HCT116 (cell line): ENCODE data around the gene CUX1. TPM values are rescaled to one million over a fixed set of nuclear protein-coding genes. Genes with fewer than 3 reads are reported as not detected.

Source experiments
- ATAC-seq: fragments of 200-7000 bp; cut with Tn5 transposase; 2 replicates; pipeline ENCODE4 v1.9.1; 2020; ENCODE audit warnings: mild to moderate bottlenecking, moderate library complexity
- BruUV-seq: library from RNA; stranded (reverse); fragments of 400-500 nt; replicated peaks from 2 replicates; lab custom pipeline; 2021; lab: Mats Ljungman, UMichigan
- CTCF ChIA-PET: fragments of 300-600 bp; sonication (Branson Sonifier 250); formaldehyde crosslinking; loops from one replicate; lab custom pipeline; 2021; ENCODE audit warnings: antibody characterized with exemption; lab: Charles Lee
- POLR2A ChIA-PET: fragments of 300-600, 350-600 bp; sonication (Branson Sonifier 250); formaldehyde crosslinking; loops from one replicate; lab custom pipeline; 2021; ENCODE audit warnings: antibody characterized with exemption; lab: Charles Lee
- RAD21 ChIA-PET, 2 experiments: fragments of 300-600 bp; sonication (Branson Sonifier 250); formaldehyde crosslinking; loops; one replicate each; lab custom pipeline; 2023; ENCODE audit warnings: low total read pairs in 2 of 2; ENCODE audit not compliant: uncharacterized antibody in 2 of 2, unreplicated experiment in 2 of 2, low non-redundant PET in 1 of 2; lab: Charles Lee
- DNase-seq: peaks from one replicate; pipeline ENCODE4 v3.0.0-alpha.2; 2010; ENCODE audit warnings: low read depth, low spot score
- H2AFZ ChIP-seq: fragments of 200-600 bp; shearing (Covaris generic), sonication (generic); 2 replicates; pipeline ENCODE4 v1.6.1; 2017; ENCODE audit warnings: low read depth, mixed run types, mixed read lengths, antibody characterized with exemption, low read length; ENCODE audit not compliant: poor library complexity, severe bottlenecking
- H3K27ac ChIP-seq: 2 replicates; pipeline ENCODE4 v1.5.1; 2012; ENCODE audit warnings: low read depth, low read length
- H3K27me3 ChIP-seq: fragments of 200-600 bp; sonication (generic); 2 replicates; pipeline ENCODE4 v1.6.1; 2016; ENCODE audit warnings: mixed run types, low read length, mixed read lengths; ENCODE audit not compliant: insufficient read depth
- H3K36me3 ChIP-seq, 2 experiments: fragments of 200-500 bp in 1 of 2; fragments of 200-600 bp in 1 of 2; sonication (Bioruptor generic) in 1 of 2; sonication (generic) in 1 of 2; 2 replicates each; pipeline versions ENCODE4 v1.5.1 to v1.6.1; 2014 to 2016; ENCODE audit warnings: low read length in 2 of 2, inconsistent platforms in 1 of 2, mixed read lengths in 1 of 2, mixed run types in 1 of 2; ENCODE audit not compliant: insufficient read depth in 2 of 2, control insufficient read depth in 1 of 2
- H3K4me1 ChIP-seq, 2 experiments: fragments of 200-600 bp in 1 of 2; sonication (generic) in 1 of 2; 2 replicates each; pipeline versions ENCODE4 v1.5.1 to v1.6.1; 2012 to 2017; ENCODE audit warnings: low read length in 2 of 2, inconsistent platforms in 1 of 2, mild to moderate bottlenecking in 1 of 2, mixed read lengths in 1 of 2, mixed run types in 1 of 2, moderate library complexity in 1 of 2; ENCODE audit not compliant: insufficient read depth in 2 of 2, control insufficient read depth in 1 of 2
- H3K4me2 ChIP-seq: fragments of 200-600 bp; sonication (generic); 2 replicates; pipeline ENCODE4 v1.6.1; 2017; ENCODE audit warnings: mixed run types, low read length, mixed read lengths
- H3K4me3 ChIP-seq, 2 experiments: fragments of 200-600 bp in 1 of 2; sonication (generic) in 1 of 2; replicated peaks in 1 of 2; 2 replicates each; pipeline ENCODE4 v1.5.1; 2011 to 2016; ENCODE audit warnings: low read length in 2 of 2, control low read depth in 1 of 2, low read depth in 1 of 2, mild to moderate bottlenecking in 1 of 2, mixed read lengths in 1 of 2, mixed run types in 1 of 2
- H3K79me2 ChIP-seq: fragments of 200-600 bp; sonication (generic); 2 replicates; pipeline ENCODE4 v1.6.1; 2017; ENCODE audit warnings: mild to moderate bottlenecking, mixed run types, low read length, moderate library complexity, mixed read lengths; ENCODE audit not compliant: insufficient read depth
- H3K9ac ChIP-seq: fragments of 200-600 bp; sonication (generic); 2 replicates; pipeline ENCODE4 v1.6.1; 2016; ENCODE audit warnings: low read length, mixed read lengths
- H3K9me2 ChIP-seq: fragments of 200-600 bp; sonication (generic), shearing (Covaris generic); 2 replicates; pipeline ENCODE4 v1.6.1; 2017; ENCODE audit warnings: mixed run types, mild to moderate bottlenecking, moderate library complexity; ENCODE audit not compliant: insufficient read depth
- H3K9me3 ChIP-seq, 2 experiments: fragments of 200-500 bp in 1 of 2; fragments of 200-600 bp in 1 of 2; sonication (Bioruptor generic) in 1 of 2; sonication (generic) in 1 of 2; 2 replicates each; pipeline ENCODE4 v1.6.1; 2014 to 2017; ENCODE audit warnings: low read length in 2 of 2, mixed read lengths in 2 of 2, inconsistent platforms in 1 of 2, low read depth in 1 of 2, mild to moderate bottlenecking in 1 of 2, mixed run types in 1 of 2, moderate library complexity in 1 of 2; ENCODE audit not compliant: control insufficient read depth in 1 of 2, insufficient read depth in 1 of 2
- H4K20me1 ChIP-seq: fragments of 200-600 bp; sonication (generic), shearing (Covaris generic); 2 replicates; pipeline ENCODE4 v1.6.1; 2017; ENCODE audit warnings: mixed run types, mild to moderate bottlenecking, moderate library complexity; ENCODE audit not compliant: insufficient read depth
- CBX3 ChIP-seq: IDR thresholded peaks from 2 replicates; pipeline ENCODE4 v1.6.1; 2012; ENCODE audit warnings: low read depth
- EGR1 ChIP-seq: IDR thresholded peaks from 2 replicates; pipeline ENCODE4 v1.6.1; 2012; ENCODE audit warnings: low read depth
- EZH2phosphoT487 ChIP-seq: fragments of 200-600 bp; IDR thresholded peaks from 2 replicates; pipeline ENCODE4 v1.6.1; 2018; ENCODE audit warnings: antibody characterized with exemption, borderline replicate concordance
- FOSL1 ChIP-seq: IDR thresholded peaks from 2 replicates; pipeline ENCODE4 v1.6.1; 2012; ENCODE audit warnings: low read depth
- POLR2A ChIP-seq: IDR thresholded peaks from 2 replicates; pipeline ENCODE4 v1.7.0; 2011; ENCODE audit warnings: borderline replicate concordance; ENCODE audit not compliant: insufficient read depth, insufficient read length; ENCODE audit errors: extremely low read depth
- RAD21 ChIP-seq: IDR thresholded peaks from 2 replicates; pipeline ENCODE4 v1.6.1; 2012; ENCODE audit warnings: low read depth, mild to moderate bottlenecking
- SIN3A ChIP-seq: IDR thresholded peaks from 2 replicates; pipeline ENCODE4 v1.6.1; 2012; ENCODE audit warnings: low read depth
- SRF ChIP-seq: IDR thresholded peaks from 2 replicates; pipeline ENCODE4 v1.6.1; 2012; ENCODE audit warnings: low read depth
- ZFX ChIP-seq: fragments of 450-650 bp; IDR thresholded peaks from 2 replicates; pipeline ENCODE4 v1.6.1; 2017
- ZNF274 ChIP-seq: fragments of 200-500 bp; sonication (Bioruptor generic); IDR thresholded peaks from 2 replicates; pipeline ENCODE4 v1.6.1; 2014; ENCODE audit warnings: mild to moderate bottlenecking, low read depth, low read length, inconsistent platforms
- intact Hi-C: fragments of 100-400 bp; cut with micrococcal nuclease; formaldehyde crosslinking; loops from 2 replicates; pipeline ENCODE4 v1.10.0; 2022
- total RNA-seq: library from RNA; stranded (reverse); gene quantifications from one replicate; pipeline ENCODE4 v1.2.1, GENCODE V29; 2021; ENCODE audit not compliant: unreplicated experiment
- TF ChIP-seq, protein P1 (sequence below): IDR thresholded peaks from 2 replicates; pipeline ENCODE4 v1.6.1; 2012
- TF ChIP-seq, protein P2 (sequence below): IDR thresholded peaks from 2 replicates; pipeline ENCODE4 v1.6.1; 2012
- TF ChIP-seq, protein P3 (sequence below), 3 experiments: fragments of 200-600 bp in 1 of 3; sonication (generic) in 1 of 3; IDR thresholded peaks in 2 of 3; conservative IDR thresholded peaks in 1 of 3; 2 replicates each; pipeline ENCODE4 v1.5.1; 2012 to 2017; ENCODE audit warnings: low read depth in 2 of 3, low read length in 2 of 3, antibody characterized with exemption in 1 of 3, borderline replicate concordance in 1 of 3, control low read depth in 1 of 3, mild to moderate bottlenecking in 1 of 3, mixed read lengths in 1 of 3, mixed run types in 1 of 3, moderate library complexity in 1 of 3; ENCODE audit not compliant: insufficient read depth in 1 of 3

The CUX1 gene
- total RNA-seq, 1 experiment from 2014 or later, result 68.9 TPM

DNA sequence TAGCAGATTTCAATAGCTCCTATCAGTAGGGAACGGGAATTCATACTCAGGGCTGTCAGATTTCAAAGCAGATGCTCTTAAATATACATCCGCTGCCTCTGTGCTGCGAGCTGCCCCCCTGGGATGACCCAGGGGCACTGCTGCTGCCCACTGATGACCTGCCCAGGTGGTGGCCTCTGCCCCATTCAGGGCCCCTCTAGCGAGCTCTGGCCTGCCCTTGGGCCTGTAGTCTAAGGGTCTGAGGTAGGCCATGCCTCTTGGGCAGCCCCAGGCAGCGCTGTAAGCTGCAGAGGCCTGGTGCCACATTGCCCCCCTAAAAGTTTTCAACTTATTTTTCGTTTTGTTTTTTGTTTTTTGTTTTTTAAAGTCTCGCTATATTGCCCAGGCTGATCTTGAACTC, 418.7 kb downstream of the CUX1 start:
- Histone ChIP-seq H4K20me1 (no peaks in the 10 kb centered on the region), H3K79me2 (no peaks in the 10 kb centered on the region), H3K27ac (no peak overlapping the region), H3K27me3 (no peaks in the 10 kb centered on the region), H3K4me1 (peaks cover 0 to 13% of the 10 kb centered on the region in 2 experiments; a peak in 1 of 4 replicates), H3K4me2 (no peak overlapping the region), H3K9ac (no peak overlapping the region), H3K9me3 (no peaks in the 10 kb centered on the region), H3K4me3 (no peak overlapping the region), H3K36me3 (peaks cover 0 to 3% of the 10 kb centered on the region in 2 experiments; a peak in 2 of 4 replicates), H3K9me2 (no peaks in the 10 kb centered on the region), H2AFZ (no peak overlapping the region)
- no TSS peak for BruUV-seq
- ChIA-PET CTCF (interaction anchor here (0.5 to 1.7 kb wide), 5 partner anchors 56 to 694 kb away, joined by 3 read pairs; partner anchors contain the start of gene CUX1), RAD21 (interaction anchor here in 1 of 2 experiments (0.7 kb wide), 1 partner anchor 20 kb away, joined by 3 read pairs; no protein-coding TSS in a partner anchor), POLR2A (no interaction called here)
- intact Hi-C loops, result loop anchor here (1.0 to 10.0 kb wide), 6 partner anchors 115 to 693 kb away; no protein-coding TSS in a partner anchor
- no peak for DNase-seq
- TF ChIP-seq CBX3 (no peak), POLR2A (no peak), ZFX (no peak), RAD21 (no peak), SIN3A (no peak), EGR1 (no peak), ZNF274 (no peak), EZH2phosphoT487 (no peak), FOSL1 (no peak), SRF (no peak)
- TF ChIP-seq, protein P1, sequence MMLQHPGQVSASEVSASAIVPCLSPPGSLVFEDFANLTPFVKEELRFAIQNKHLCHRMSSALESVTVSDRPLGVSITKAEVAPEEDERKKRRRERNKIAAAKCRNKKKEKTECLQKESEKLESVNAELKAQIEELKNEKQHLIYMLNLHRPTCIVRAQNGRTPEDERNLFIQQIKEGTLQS, result no peak
- TF ChIP-seq, protein P2, sequence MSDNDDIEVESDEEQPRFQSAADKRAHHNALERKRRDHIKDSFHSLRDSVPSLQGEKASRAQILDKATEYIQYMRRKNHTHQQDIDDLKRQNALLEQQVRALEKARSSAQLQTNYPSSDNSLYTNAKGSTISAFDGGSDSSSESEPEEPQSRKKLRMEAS, result no peak
- TF ChIP-seq, protein P3, sequence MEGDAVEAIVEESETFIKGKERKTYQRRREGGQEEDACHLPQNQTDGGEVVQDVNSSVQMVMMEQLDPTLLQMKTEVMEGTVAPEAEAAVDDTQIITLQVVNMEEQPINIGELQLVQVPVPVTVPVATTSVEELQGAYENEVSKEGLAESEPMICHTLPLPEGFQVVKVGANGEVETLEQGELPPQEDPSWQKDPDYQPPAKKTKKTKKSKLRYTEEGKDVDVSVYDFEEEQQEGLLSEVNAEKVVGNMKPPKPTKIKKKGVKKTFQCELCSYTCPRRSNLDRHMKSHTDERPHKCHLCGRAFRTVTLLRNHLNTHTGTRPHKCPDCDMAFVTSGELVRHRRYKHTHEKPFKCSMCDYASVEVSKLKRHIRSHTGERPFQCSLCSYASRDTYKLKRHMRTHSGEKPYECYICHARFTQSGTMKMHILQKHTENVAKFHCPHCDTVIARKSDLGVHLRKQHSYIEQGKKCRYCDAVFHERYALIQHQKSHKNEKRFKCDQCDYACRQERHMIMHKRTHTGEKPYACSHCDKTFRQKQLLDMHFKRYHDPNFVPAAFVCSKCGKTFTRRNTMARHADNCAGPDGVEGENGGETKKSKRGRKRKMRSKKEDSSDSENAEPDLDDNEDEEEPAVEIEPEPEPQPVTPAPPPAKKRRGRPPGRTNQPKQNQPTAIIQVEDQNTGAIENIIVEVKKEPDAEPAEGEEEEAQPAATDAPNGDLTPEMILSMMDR (IDR thresholded peaks at IDR 0.05 in 2 of 3, conservative IDR thresholded peaks at IDR 0.05 in 1 of 3; ENCODE audit: borderline replicate concordance in 1 of 3, insufficient read depth in 1 of 3, low read depth in 2 of 3, low read length in 2 of 3), result no peak
- ATAC-seq, result no peak
